Activated CD4-positive, alpha-beta T cell treated with anti-CD3 and anti-CD28 coated beads, Interleukin-2, amount 10 ng/mL, durations not matched to agents 7 days and 5 days (primary cell): ENCODE measurements around the gene TRUB2. TPM values are rescaled to one million over a fixed set of nuclear protein-coding genes. Genes with fewer than 3 reads are reported as not detected.

Experiments used
- CTCF ChIA-PET: fragments of 350-600 bp; sonication (Branson Sonifier 250); formaldehyde crosslinking; loops from one replicate; lab custom pipeline; 2021; ENCODE audit warnings: antibody characterized with exemption; lab: Charles Lee
- POLR2A ChIA-PET: fragments of 350-600 bp; sonication (Branson Sonifier 250); formaldehyde crosslinking; loops from one replicate; lab custom pipeline; 2021; ENCODE audit warnings: antibody characterized with exemption; lab: Charles Lee
- DNase-seq: peaks from one replicate; pipeline ENCODE4 v3.0.0-alpha.2; 2020
- H3K27ac Mint-ChIP-seq: one replicate; pipeline ENCODE4 v1.8.0; 2021; ENCODE audit warnings: mild to moderate bottlenecking, moderate library complexity, mixed read lengths
- H3K27me3 Mint-ChIP-seq: one replicate; pipeline ENCODE4 v1.8.0; 2021; ENCODE audit warnings: mixed read lengths
- H3K36me3 Mint-ChIP-seq: one replicate; pipeline ENCODE4 v1.8.0; 2021; ENCODE audit warnings: low read depth, mixed read lengths
- H3K4me1 Mint-ChIP-seq: one replicate; pipeline ENCODE4 v1.8.0; 2021; ENCODE audit warnings: mixed read lengths
- H3K4me3 Mint-ChIP-seq: one replicate; pipeline ENCODE4 v1.8.0; 2021; ENCODE audit warnings: mild to moderate bottlenecking, moderate library complexity, mixed read lengths
- H3K9me3 Mint-ChIP-seq: one replicate; pipeline ENCODE4 v1.8.0; 2021; ENCODE audit warnings: mixed read lengths
- total RNA-seq, 2 experiments: library from RNA; stranded (reverse); gene quantifications; one replicate each; pipeline ENCODE4 v1.2.3, GENCODE V29; 2021

TRUB2 gene, protein sequence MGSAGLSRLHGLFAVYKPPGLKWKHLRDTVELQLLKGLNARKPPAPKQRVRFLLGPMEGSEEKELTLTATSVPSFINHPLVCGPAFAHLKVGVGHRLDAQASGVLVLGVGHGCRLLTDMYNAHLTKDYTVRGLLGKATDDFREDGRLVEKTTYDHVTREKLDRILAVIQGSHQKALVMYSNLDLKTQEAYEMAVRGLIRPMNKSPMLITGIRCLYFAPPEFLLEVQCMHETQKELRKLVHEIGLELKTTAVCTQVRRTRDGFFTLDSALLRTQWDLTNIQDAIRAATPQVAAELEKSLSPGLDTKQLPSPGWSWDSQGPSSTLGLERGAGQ
- 10 to 100 TPM; 22.2 to 26.7 TPM for total RNA-seq

DNA sequence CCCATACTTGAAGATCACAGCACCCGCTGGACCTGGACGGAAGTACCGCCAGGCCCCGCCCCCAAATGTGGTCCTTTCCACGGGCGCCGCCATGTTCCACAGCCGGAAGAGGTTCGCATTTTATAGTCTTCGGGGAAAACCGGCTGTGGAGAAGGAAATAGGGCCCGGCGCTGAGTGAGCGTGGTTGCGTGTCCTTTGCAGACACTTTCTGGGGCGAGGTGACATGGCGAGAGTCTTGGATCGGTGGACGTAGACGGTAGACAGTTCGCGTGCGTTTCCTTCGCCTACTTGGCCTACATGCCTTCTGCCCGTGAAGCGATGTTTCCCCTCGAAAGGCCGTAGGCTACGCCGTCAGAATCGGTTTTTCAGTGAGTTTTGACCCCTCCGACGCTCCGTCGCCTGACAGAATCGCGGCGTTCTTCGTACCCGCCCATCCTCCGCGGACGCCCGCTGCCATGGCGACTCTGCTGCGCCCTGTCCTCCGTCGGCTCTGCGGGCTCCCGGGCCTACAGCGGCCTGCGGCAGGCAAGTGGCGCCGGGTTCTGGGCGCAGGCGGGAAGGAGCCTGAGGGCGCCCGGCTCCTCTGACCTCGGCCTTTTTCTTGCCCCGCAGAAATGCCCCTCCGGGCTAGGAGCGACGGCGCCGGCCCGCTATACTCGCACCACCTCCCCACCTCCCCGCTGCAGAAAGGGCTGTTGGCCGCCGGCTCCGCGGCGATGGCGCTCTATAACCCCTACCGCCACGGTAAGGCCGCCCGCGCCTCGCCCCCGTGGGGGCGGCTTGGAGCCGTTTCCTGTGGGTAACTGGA is at the start of gene TRUB2, which contains the start of gene COQ4:
TSS of gene TRUB2 (minus strand) at position 44 of the 808 bp plus-strand sequence. CDS start at position 5, 39 bp downstream.
TSS of gene COQ4 (plus strand) at position 436 of the 808 bp plus-strand sequence. CDS start at position 456, 20 bp downstream.
- Mint-ChIP-seq H3K4me3 (peak within 1 kb of the TSS; percentile 96), H3K27me3 (no peaks in the 10 kb centered on the region), H3K4me1 (peaks cover 30% of the 10 kb centered on the region), H3K27ac (peak within 1 kb of the TSS; percentile 95), H3K36me3 (no peaks in the 10 kb centered on the region), H3K9me3 (no peaks in the 10 kb centered on the region)
- CTCF ChIA-PET, result no interaction called here
- POLR2A ChIA-PET, result no interaction called here
- peak; percentile 95 for DNase-seq

DNA sequence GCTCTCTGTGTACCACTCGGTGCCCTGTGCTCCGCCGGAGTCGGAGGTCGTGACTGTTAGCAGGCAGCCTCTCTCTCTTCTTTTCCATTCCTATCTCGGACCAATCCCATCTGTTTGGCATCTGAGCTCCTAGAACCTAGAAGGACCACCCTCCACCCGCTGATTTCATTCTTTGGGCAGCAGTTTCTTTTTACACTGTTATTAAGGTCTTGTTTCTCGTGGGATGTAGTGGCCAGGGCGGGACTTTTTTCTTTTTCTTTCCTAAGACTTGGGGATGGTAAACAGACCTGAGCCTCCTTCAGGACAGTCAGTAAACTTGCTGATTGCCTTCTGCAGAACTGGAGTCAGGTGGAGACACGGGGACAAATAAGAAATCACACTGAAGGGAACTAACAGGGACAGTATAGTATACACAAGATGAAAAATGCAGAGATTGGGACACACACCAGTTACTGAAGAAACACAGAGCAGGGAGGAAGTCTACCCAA is 49.4 kb upstream of the TRUB2 start:
- peak overlapping the region; percentile 94 for H3K27ac Mint-ChIP-seq
- peak overlapping the region; percentile 86 for H3K4me3 Mint-ChIP-seq
- POLR2A ChIA-PET, result interaction anchor here (0.6 kb wide), 1 partner anchor 46 kb away, joined by 3 read pairs; no protein-coding TSS in a partner anchor
- CTCF ChIA-PET, result interaction anchor here (0.5 to 3.7 kb wide), 10 partner anchors 9 to 231 kb away, joined by 3 to 27 read pairs (median 4); partner anchors contain the start of gene CERCAM
- no peak for DNase-seq
- no peaks in the 10 kb centered on the region for H3K27me3 Mint-ChIP-seq
- peaks cover 6% of the 10 kb centered on the region for H3K36me3 Mint-ChIP-seq
- H3K9me3 Mint-ChIP-seq, result no peaks in the 10 kb centered on the region
- H3K4me1 Mint-ChIP-seq, result peaks cover 32% of the 10 kb centered on the region

DNA sequence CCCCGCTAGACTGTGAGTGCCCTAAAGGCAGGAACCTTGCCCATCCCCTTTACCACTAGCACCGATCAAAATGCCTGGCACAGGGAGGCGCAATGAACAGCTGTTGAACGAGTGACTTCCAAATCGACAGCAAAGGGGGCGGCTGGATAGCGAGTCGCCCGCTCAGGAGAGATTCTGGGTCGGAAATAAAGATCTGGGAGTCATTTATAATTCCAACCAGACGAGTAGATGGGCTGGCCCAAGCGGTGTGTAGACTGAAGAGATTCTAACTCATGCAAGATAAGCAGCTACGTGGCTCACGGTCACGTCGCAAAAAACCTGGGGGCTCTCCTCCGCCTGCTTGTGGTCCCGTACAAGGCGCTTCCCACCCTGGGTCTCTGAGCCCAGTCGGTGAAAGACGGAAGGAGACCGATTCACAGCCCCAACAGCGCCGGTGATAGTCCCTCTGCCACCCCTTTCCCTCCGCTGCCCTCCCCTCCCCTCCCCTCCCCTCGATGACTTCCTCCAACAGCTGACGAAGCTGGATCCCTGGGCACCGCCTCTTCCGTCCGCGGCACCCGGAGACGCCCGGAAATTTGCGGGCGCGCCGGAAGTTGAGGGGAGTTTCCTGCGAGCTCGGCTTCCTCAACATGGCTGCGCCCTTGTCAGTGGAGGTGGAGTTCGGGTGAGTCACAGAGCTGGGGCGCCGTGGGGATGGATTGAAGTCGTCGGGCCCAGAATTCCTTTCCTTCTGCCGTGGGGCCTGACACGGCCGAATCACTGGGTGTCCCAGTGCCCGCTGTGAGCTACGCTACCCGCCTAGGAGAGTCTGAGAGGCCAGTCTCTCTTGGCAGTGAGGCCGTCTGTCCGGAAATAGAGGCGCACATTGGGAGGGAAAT is 48.7 kb upstream of the TRUB2 start, which contains the start of gene URM1:
TSS of gene URM1 (plus strand) at position 623 of the 878 bp plus-strand sequence. CDS start at position 630, 7 bp downstream.
- peak within 1 kb of the TSS; percentile 86 for H3K4me3 Mint-ChIP-seq
- POLR2A ChIA-PET, result interaction anchor here (0.6 kb wide), 1 partner anchor 46 kb away, joined by 3 read pairs; no protein-coding TSS in a partner anchor

DNA sequence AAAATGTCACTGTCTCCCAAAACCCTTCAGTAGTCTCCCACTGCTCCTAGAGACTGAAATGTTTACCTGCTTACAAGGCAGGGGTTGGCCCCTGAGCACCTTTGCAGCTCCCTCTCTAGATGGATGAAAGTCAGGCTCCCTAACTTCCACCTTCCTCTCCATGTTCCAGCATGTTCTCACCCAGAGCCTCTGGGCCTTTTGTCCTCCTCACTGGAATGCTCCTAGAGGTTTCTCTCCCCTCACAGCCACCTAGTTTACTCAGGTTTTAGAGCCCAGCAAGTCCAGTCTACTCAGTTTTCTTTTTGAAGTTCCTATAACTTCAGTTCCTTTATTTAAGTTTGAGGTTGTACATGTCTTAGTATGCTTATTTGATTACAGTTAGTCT is 48.1 kb upstream of the TRUB2 start:
- Mint-ChIP-seq H3K4me1 (peaks cover 33% of the 10 kb centered on the region), H3K36me3 (peaks cover 6% of the 10 kb centered on the region), H3K27ac (peak overlapping the region; percentile 94), H3K27me3 (no peaks in the 10 kb centered on the region), H3K4me3 (peak overlapping the region; percentile 86), H3K9me3 (no peaks in the 10 kb centered on the region)
- CTCF ChIA-PET, result interaction anchor here (1.2 to 3.7 kb wide), 3 partner anchors 8 to 116 kb away, joined by 3 to 27 read pairs (median 4); no protein-coding TSS in a partner anchor
- POLR2A ChIA-PET, result no interaction called here
- no peak for DNase-seq

More for the DNA sequence above, 48.7 kb upstream of the TRUB2 start, which contains the start of gene URM1:
- H3K4me1 Mint-ChIP-seq, result peaks cover 32% of the 10 kb centered on the region
- H3K9me3 Mint-ChIP-seq, result no peaks in the 10 kb centered on the region
- H3K36me3 Mint-ChIP-seq, result peaks cover 6% of the 10 kb centered on the region
- H3K27me3 Mint-ChIP-seq, result no peaks in the 10 kb centered on the region
- peak; percentile 97 for DNase-seq
- CTCF ChIA-PET, result interaction anchor here (0.5 to 3.7 kb wide), 12 partner anchors 9 to 232 kb away, joined by 3 to 27 read pairs (median 4); partner anchors contain the start of gene CERCAM
- H3K27ac Mint-ChIP-seq, result peak within 1 kb of the TSS; percentile 94

DNA sequence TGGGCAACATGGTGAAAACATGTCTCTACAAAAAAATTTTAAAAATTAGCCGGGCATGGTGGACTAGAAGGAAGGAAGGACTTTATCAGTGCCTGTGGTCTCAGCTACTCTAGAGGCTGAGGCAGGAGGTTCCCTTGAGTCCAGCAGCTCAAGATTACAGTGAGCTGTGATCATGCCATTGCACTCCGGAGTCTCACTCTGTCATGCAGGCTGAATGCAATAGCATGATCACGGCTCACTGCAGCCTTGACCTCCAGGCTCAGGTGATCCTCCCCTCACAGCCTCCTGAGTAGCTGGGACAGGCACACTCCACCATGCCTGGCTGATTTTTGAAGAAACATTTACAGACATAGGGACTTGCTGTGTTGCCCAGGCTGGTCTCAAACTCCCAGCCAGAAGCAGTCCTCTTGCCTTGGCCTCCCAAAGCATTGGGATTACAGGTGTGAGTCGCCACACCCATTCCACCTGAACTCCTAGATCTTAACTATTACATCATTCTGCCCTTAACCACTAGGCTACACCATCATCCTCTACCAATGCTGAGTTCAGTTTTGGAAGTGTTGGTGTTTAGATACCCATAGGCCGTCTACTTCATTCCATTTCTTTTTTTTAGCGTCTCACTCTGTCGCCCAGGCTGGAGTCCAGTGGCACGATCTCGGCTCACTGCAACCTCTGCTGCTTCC is 46.9 kb upstream of the TRUB2 start:
- Mint-ChIP-seq H3K27ac (no peak overlapping the region), H3K36me3 (peaks cover 6% of the 10 kb centered on the region), H3K4me1 (peaks cover 43% of the 10 kb centered on the region), H3K9me3 (no peaks in the 10 kb centered on the region), H3K27me3 (no peaks in the 10 kb centered on the region), H3K4me3 (no peak overlapping the region)
- ChIA-PET POLR2A (no interaction called here), CTCF (interaction anchor here (1.0 kb wide), 1 partner anchor 18 kb away, joined by 3 read pairs; no protein-coding TSS in a partner anchor)
- DNase-seq, result no peak

DNA sequence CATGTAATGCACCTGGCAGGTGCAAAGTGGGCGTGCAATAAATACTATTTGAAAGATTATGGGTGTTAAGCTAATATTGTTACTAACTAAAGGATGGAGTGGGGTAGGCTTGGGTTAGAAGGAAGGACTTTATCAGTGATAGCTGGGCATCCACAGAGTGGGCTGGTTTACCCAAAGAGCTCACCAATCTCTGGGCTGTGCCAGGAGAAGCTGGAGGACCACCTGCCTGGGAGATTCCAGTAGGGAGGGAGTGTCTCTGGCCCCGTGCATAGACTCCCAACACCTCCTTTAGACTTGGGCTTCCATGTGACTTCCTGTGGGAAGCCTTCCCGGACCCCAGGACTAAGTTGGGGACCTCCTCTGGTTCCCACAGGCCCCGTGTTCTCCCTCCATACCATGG is 43.3 kb upstream of the TRUB2 start:
- H3K9me3 Mint-ChIP-seq, result no peaks in the 10 kb centered on the region
- no peak overlapping the region for H3K4me3 Mint-ChIP-seq
- ChIA-PET POLR2A (interaction anchor here (1.1 kb wide), 1 partner anchor 26 kb away, joined by 4 read pairs; no protein-coding TSS in a partner anchor), CTCF (interaction anchor here (0.5 to 1.4 kb wide), 5 partner anchors 12 to 655 kb away, joined by 3 to 6 read pairs (median 3); no protein-coding TSS in a partner anchor)
- H3K4me1 Mint-ChIP-seq, result peaks cover 34% of the 10 kb centered on the region
- DNase-seq, result no peak
- H3K27ac Mint-ChIP-seq, result peak overlapping the region; percentile 46
- H3K36me3 Mint-ChIP-seq, result no peaks in the 10 kb centered on the region
- no peaks in the 10 kb centered on the region for H3K27me3 Mint-ChIP-seq

DNA sequence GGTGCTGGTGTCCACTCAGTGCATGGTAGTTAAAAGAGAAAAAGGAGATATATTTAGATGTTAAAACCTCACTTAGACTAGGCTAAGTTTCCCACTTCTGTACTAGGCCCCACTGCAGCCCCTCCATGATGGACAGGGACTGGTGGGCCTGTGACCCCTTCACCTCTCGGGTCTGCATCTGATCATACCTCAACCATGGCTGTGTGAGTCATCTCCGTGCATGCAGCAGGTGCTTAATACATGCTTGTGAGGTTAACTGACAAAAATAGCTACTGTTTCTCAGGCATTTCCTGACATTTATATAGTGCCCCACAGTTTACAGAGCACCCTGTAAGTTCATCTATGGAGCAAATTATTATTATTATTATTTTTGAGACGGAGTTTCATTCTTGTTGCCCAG is 40.5 kb upstream of the TRUB2 start:
- H3K27ac Mint-ChIP-seq, result no peak overlapping the region
- ChIA-PET POLR2A (interaction anchor here (0.6 kb wide), 2 partner anchors 56 to 142 kb away, joined by 3 to 4 read pairs; no protein-coding TSS in a partner anchor), CTCF (interaction anchor here (0.6 to 6.2 kb wide), 23 partner anchors 9 to 289 kb away, joined by 3 to 29 read pairs (median 4); partner anchors contain the start of genes SLC27A4 and URM1)
- H3K36me3 Mint-ChIP-seq, result no peaks in the 10 kb centered on the region
- peaks cover 28% of the 10 kb centered on the region for H3K4me1 Mint-ChIP-seq
- H3K4me3 Mint-ChIP-seq, result no peak overlapping the region
- H3K9me3 Mint-ChIP-seq, result no peaks in the 10 kb centered on the region
- DNase-seq, result no peak
- no peaks in the 10 kb centered on the region for H3K27me3 Mint-ChIP-seq

DNA sequence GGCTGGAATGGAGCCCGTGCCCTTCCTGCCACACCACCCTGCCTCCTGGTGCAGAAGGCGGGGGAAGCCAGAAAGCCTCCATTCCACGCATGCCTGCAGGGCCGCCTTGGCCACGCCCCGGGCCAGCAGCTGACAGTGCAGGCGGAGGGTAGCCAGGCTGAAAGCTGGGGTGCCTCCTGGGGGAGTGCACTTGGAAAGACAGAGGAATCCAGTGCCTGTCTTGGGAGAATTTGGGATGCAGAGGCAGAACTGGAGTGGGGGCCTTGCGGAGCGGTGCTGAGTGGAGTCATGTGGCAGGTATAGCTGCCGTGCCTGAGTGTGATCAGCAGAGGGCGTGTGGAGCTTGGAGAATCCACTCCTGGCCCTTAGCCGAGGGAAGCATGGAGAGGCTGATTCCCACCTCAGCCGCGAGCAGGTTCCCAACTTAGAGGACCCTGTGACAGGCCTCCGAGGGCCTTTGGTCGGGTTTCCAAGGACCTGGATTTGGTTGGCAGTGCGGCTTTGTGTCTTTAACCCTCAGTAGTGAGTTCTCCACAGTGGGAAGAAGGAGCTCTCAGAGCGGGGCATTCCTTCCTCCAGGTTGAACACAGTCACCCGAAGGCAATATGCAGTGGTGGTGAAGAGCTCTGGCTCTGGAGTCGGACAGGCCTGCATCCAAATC is 39.9 kb upstream of the TRUB2 start:
- CTCF ChIA-PET, result interaction anchor here (0.6 to 6.2 kb wide), 26 partner anchors 9 to 289 kb away, joined by 3 to 29 read pairs (median 4); partner anchors contain the start of genes SLC27A4 and URM1
- Mint-ChIP-seq H3K4me1 (peaks cover 28% of the 10 kb centered on the region), H3K4me3 (peak overlapping the region; percentile 72), H3K9me3 (no peaks in the 10 kb centered on the region), H3K27ac (peak overlapping the region; percentile 78), H3K27me3 (no peaks in the 10 kb centered on the region), H3K36me3 (no peaks in the 10 kb centered on the region)
- peak; percentile 74 for DNase-seq
- POLR2A ChIA-PET, result interaction anchor here (0.6 kb wide), 2 partner anchors 57 to 142 kb away, joined by 3 to 4 read pairs; no protein-coding TSS in a partner anchor

DNA sequence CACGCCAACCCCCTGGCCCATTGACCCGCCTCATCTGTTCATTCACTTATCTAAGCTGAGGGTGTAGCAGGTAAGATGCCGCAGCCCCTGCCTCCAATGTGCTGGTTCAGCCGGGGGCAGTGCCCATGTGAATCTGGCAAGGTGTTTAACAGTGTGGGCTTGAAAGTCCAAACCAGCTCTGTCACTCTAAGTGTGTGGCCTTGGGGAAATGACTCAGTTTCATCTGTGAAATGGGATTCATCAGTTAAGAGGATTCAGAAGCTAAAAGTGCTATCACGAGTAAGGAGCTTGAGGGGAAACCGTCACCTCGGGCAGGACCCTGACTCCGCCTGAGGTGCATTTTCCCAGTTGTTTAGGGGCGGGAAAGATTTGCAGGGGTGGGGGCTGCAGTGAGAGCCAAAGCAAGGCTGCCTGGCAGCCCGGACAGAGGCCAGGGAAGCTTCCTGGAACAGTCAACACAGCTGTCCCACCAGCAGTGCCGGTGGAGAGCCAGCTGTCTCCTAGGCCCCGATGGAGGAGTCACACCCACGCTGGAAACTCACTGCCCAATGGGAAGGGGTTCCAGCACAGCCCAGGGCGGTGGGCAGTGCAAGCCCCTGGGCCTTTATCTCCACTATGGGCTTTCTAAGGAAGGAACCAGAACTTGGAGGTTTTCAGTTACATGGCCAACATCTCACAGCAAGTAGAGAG is 39.2 kb upstream of the TRUB2 start:
- no peaks in the 10 kb centered on the region for H3K36me3 Mint-ChIP-seq
- CTCF ChIA-PET, result interaction anchor here (0.6 to 6.2 kb wide), 20 partner anchors 9 to 290 kb away, joined by 3 to 29 read pairs (median 4); partner anchors contain the start of genes SLC27A4 and URM1
- no peaks in the 10 kb centered on the region for H3K27me3 Mint-ChIP-seq
- H3K4me1 Mint-ChIP-seq, result peaks cover 28% of the 10 kb centered on the region
- no peaks in the 10 kb centered on the region for H3K9me3 Mint-ChIP-seq
- POLR2A ChIA-PET, result no interaction called here
- peak overlapping the region; percentile 82 for H3K27ac Mint-ChIP-seq
- H3K4me3 Mint-ChIP-seq, result peak overlapping the region; percentile 72
- no peak for DNase-seq

DNA sequence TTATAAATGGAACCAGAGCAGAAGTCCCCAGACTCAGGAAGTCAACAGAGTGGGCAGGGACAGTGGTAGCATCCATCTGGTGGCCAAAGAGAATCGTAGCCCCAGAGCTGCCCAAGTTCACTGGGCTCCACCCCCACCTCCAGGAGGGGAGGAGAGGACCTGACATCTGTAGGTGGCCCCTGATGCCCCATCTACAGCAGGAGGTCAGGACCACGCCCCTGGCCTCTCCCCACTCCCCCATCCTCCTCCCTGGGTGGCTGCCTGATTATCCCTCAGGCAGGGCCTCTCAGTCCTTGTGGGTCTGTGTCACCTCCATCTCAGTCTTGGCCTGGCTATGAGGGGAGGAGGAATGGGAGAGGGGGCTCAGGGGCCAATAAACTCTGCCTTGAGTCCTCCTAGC is 38.6 kb upstream of the TRUB2 start:
- Mint-ChIP-seq H3K4me3 (no peak overlapping the region), H3K9me3 (no peaks in the 10 kb centered on the region), H3K27ac (no peak overlapping the region), H3K36me3 (no peaks in the 10 kb centered on the region), H3K27me3 (no peaks in the 10 kb centered on the region), H3K4me1 (peaks cover 28% of the 10 kb centered on the region)
- ChIA-PET POLR2A (no interaction called here), CTCF (interaction anchor here (1.0 to 6.2 kb wide), 6 partner anchors 9 to 21 kb away, joined by 3 to 29 read pairs (median 6); partner anchors contain the start of genes SLC27A4 and URM1)
- no peak for DNase-seq
